Loucy (cell line): ENCODE results near the gene ZNF836.

Experiments used
- H2AFZ ChIP-seq: fragments of 200-600 bp; sonication (generic); 2 replicates; pipeline ENCODE4 v1.6.0; 2016; ENCODE audit warnings: antibody characterized with exemption, mild to moderate bottlenecking, low read length, moderate library complexity
- H3F3A ChIP-seq: fragments of 200-600 bp; 2 replicates; pipeline ENCODE4 v1.6.0; 2016; ENCODE audit warnings: antibody characterized with exemption, low read depth, mild to moderate bottlenecking
- H3K27me3 ChIP-seq: fragments of 200-600 bp; sonication (generic); 2 replicates; pipeline ENCODE4 v1.6.1; 2014; ENCODE audit warnings: low read length, mild to moderate bottlenecking; ENCODE audit not compliant: insufficient read depth, poor library complexity, severe bottlenecking
- H3K36me3 ChIP-seq: fragments of 200-600 bp; sonication (generic); 2 replicates; pipeline ENCODE4 v1.6.1; 2016; ENCODE audit warnings: low read length; ENCODE audit not compliant: insufficient read depth
- H3K4me1 ChIP-seq: fragments of 200-600 bp; sonication (generic); 2 replicates; pipeline ENCODE4 v1.5.1; 2014; ENCODE audit warnings: low read length, mild to moderate bottlenecking; ENCODE audit not compliant: insufficient read depth, poor library complexity, severe bottlenecking
- H3K4me2 ChIP-seq: fragments of 200-600 bp; sonication (generic); 2 replicates; pipeline ENCODE4 v1.6.0; 2014; ENCODE audit warnings: antibody characterized with exemption, low read length, low read depth, mild to moderate bottlenecking; ENCODE audit not compliant: poor library complexity, severe bottlenecking
- H3K4me3 ChIP-seq: fragments of 200-600 bp; sonication (generic); 2 replicates; pipeline ENCODE4 v1.5.1; 2014; ENCODE audit warnings: low read length, mild to moderate bottlenecking, mixed read lengths; ENCODE audit not compliant: poor library complexity, severe bottlenecking
- H3K79me2 ChIP-seq: fragments of 200-600 bp; sonication (generic); 2 replicates; pipeline ENCODE4 v1.6.1; 2014; ENCODE audit warnings: low read length; ENCODE audit not compliant: insufficient read depth
- H3K9ac ChIP-seq: fragments of 200-600 bp; sonication (generic); 2 replicates; pipeline ENCODE4 v1.6.0; 2014; ENCODE audit warnings: mild to moderate bottlenecking, low read depth, low read length, moderate library complexity; ENCODE audit not compliant: poor library complexity, severe bottlenecking
- H3K9me2 ChIP-seq: fragments of 200-600 bp; sonication (generic); replicated peaks from 2 replicates; pipeline ENCODE4 v1.6.1; 2016; ENCODE audit warnings: low read depth, low read length, mixed read lengths
- H3K9me3 ChIP-seq: fragments of 200-600 bp; sonication (generic); 2 replicates; pipeline ENCODE4 v1.6.1; 2014; ENCODE audit warnings: mild to moderate bottlenecking, antibody characterized with exemption, low read length, low read depth; ENCODE audit not compliant: insufficient read depth
- H4K20me1 ChIP-seq: fragments of 200-600 bp; sonication (generic); 2 replicates; pipeline ENCODE4 v1.6.0; 2014; ENCODE audit warnings: antibody characterized with exemption, low read length, mild to moderate bottlenecking; ENCODE audit not compliant: insufficient read depth, poor library complexity, severe bottlenecking
- EZH2phosphoT487 ChIP-seq: fragments of 200-600 bp; IDR thresholded peaks from 2 replicates; pipeline ENCODE4 v1.6.1; 2018; ENCODE audit warnings: antibody characterized with exemption, mild to moderate bottlenecking, moderate library complexity, borderline replicate concordance
- TF ChIP-seq, protein P1 (sequence below): fragments of 200-600 bp; sonication (generic); conservative IDR thresholded peaks from 2 replicates; pipeline ENCODE4 v1.5.1; 2014; ENCODE audit warnings: mild to moderate bottlenecking, antibody characterized with exemption, low read length

The ZNF836 gene

DNA sequence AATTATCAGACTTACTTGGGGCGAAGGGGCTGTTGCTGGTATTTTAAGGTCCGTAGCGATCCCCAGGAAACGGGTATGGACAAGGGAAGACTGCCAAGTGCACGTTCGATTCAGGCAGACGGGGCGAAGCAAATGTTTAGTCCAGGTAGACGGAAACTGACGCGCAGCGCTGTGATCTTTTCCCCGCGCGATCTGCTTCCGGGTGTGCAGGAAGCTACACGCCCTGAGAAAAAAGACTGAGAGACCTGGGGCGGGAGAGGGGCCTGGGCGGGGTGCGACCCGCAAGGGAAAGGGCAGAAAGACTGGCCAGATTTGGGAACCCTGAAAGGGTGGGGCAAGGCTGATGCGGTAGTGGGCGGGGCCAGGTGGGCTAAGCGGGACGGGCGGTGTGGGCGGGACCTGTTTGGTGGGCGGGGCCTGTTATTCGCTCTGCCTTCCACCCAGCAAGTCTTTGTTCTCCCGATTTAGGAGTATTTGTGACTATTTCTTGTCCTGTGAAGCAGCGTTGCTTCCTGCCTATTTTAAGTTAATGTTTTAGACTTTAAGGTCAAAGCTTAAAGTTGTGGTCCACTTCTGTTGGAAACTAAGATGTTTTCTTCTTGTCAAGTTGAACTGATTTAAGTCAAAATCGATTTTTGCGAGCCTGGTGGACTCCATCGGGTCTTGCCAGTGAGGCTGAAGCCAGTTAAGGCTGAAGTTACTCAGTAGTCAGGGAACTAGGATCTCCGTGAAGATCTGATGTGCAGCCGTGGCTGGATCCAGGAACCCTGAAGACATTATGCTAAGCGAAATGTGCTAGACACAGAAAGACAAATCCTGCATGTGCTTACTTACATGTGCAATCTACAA is at the start of gene ZNF836:
Gene ZNF836 (minus strand): TSS at position 301 of the 849 bp plus-strand sequence. CDS start 3,549 bp downstream, outside the sequence.
- H3K9me3 ChIP-seq, result no peaks in the 10 kb centered on the region
- H3K27me3 ChIP-seq, result no peaks in the 10 kb centered on the region
- H3K9me2 ChIP-seq, result no peaks in the 10 kb centered on the region
- peaks cover 22% of the 10 kb centered on the region for H3K4me1 ChIP-seq
- H3K9ac ChIP-seq, result peak within 1 kb of the TSS; percentile 86
- peak within 1 kb of the TSS; percentile 90 for H3K4me3 ChIP-seq
- H3F3A ChIP-seq, result peaks cover 2% of the 10 kb centered on the region; the same call in 1 of the 2 replicates
- peak within 1 kb of the TSS; percentile 89 for H3K4me2 ChIP-seq
- peak within 1 kb of the TSS; percentile 97 for H2AFZ ChIP-seq
- H3K79me2 ChIP-seq, result peaks cover 13% of the 10 kb centered on the region; the same call in 1 of the 2 replicates
- H3K36me3 ChIP-seq, result peaks cover 3% of the 10 kb centered on the region; the same call in 1 of the 2 replicates
- no peak for TF ChIP-seq EZH2phosphoT487
- TF ChIP-seq, protein P1, sequence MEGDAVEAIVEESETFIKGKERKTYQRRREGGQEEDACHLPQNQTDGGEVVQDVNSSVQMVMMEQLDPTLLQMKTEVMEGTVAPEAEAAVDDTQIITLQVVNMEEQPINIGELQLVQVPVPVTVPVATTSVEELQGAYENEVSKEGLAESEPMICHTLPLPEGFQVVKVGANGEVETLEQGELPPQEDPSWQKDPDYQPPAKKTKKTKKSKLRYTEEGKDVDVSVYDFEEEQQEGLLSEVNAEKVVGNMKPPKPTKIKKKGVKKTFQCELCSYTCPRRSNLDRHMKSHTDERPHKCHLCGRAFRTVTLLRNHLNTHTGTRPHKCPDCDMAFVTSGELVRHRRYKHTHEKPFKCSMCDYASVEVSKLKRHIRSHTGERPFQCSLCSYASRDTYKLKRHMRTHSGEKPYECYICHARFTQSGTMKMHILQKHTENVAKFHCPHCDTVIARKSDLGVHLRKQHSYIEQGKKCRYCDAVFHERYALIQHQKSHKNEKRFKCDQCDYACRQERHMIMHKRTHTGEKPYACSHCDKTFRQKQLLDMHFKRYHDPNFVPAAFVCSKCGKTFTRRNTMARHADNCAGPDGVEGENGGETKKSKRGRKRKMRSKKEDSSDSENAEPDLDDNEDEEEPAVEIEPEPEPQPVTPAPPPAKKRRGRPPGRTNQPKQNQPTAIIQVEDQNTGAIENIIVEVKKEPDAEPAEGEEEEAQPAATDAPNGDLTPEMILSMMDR, result no peak
- H4K20me1 ChIP-seq, result no peaks in the 10 kb centered on the region

- Histone ChIP-seq H3K27me3 (no peaks in the 10 kb centered on the region), H3K36me3 (peaks cover 93% of the 10 kb centered on the region; the same call in 1 of the 2 replicates)
Observed at GRCh38 chr19:52221031-52221430, 49.6 kb upstream of the ZNF836 start.

DNA sequence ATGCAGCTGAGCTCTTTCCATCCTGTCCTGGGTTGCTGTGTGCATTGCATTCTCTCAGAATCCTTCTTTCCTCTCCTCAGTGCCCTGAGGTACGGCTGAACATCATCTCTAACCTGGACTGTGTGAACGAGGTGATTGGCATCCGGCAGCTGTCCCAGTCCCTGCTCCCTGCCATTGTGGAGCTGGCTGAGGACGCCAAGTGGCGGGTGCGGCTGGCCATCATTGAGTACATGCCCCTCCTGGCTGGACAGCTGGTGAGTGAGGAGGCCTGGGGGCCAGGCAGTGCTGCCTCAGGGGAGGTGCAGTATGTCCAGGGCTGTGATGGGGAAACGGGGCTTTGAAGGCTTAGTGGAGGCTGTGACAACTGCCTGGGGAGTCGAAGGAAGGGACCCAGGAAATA is 48.2 kb upstream of the ZNF836 start:
- no peaks in the 10 kb centered on the region for H3K9me3 ChIP-seq

More at GRCh38 chr19:52221031-52221430, 49.6 kb upstream of the ZNF836 start:
- Histone ChIP-seq H2AFZ (no peak overlapping the region), H3K9ac (no peak overlapping the region), H3K9me2 (no peaks in the 10 kb centered on the region), H3K9me3 (no peaks in the 10 kb centered on the region), H3K4me1 (no peaks in the 10 kb centered on the region), H3K79me2 (no peaks in the 10 kb centered on the region), H3F3A (no peaks in the 10 kb centered on the region), H3K4me3 (no peak overlapping the region), H3K4me2 (no peak overlapping the region), H4K20me1 (no peaks in the 10 kb centered on the region)
- TF ChIP-seq, protein P1, result no peak

More for the DNA sequence above, 48.2 kb upstream of the ZNF836 start:
- no peak for TF ChIP-seq EZH2phosphoT487
- no peak overlapping the region for H3K9ac ChIP-seq
- H3K79me2 ChIP-seq, result no peaks in the 10 kb centered on the region
- no peaks in the 10 kb centered on the region for H3K27me3 ChIP-seq
- no peak overlapping the region for H3K4me2 ChIP-seq
- H3K9me2 ChIP-seq, result no peaks in the 10 kb centered on the region
- H3K4me3 ChIP-seq, result no peak overlapping the region
- H4K20me1 ChIP-seq, result no peaks in the 10 kb centered on the region
- H3K4me1 ChIP-seq, result no peaks in the 10 kb centered on the region
- H2AFZ ChIP-seq, result no peak overlapping the region
- H3K36me3 ChIP-seq, result peaks cover 97% of the 10 kb centered on the region; the same call in 1 of the 2 replicates
- no peaks in the 10 kb centered on the region for H3F3A ChIP-seq
